Measurements from ENCODE around the gene CALHM2. TPM values are rescaled to one million over a fixed set of nuclear protein-coding genes. Genes with fewer than 3 reads are reported as not detected.

Gene CALHM2, protein sequence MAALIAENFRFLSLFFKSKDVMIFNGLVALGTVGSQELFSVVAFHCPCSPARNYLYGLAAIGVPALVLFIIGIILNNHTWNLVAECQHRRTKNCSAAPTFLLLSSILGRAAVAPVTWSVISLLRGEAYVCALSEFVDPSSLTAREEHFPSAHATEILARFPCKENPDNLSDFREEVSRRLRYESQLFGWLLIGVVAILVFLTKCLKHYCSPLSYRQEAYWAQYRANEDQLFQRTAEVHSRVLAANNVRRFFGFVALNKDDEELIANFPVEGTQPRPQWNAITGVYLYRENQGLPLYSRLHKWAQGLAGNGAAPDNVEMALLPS
- total RNA-seq = 12.4 TPM

GRCh38 chr10:103451831-103452505 is at the start of gene CALHM2:
Gene CALHM2 (minus strand): TSS chr10:103452370. CDS start chr10:103449941, 2,429 bp downstream.

DNA sequence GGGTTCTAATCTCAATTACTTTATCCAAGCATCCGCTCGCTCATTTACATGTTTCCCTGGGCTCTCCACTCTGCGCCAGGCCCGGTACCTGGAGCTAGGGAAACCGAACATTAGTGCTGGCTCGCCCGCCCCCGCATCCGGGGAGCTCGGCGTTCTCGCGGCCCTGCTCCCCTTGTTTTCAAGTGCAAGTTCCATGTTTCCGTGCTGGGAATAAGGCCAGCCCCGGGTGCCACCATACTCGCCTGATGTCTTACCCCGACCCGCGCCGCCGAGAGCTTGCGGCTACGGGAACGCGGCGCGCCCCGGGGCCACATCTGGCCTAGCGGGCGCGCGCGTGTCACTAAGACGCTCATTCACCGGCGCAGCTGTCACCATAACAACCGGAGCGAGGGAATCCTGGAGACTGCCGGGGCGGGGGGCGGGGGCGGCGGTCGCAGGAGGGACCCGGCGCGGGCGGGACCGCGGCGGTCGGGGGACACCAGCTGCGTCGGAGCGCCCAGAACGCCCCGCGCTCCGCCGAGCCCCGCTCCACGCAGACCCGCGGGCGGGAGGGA is 41.3 kb upstream of the CALHM2 start, which contains the start of gene NEURL1:
NEURL1 (plus strand) TSS at position 344 of the 554 bp plus-strand sequence. CDS start 683 bp downstream, outside the sequence.

GRCh38 chr10:103479135-103479534 is 27.0 kb upstream of the CALHM2 start, which contains the start of gene CALHM3:
Gene CALHM3 (minus strand): TSS chr10:103479240. CDS start chr10:103479032, 208 bp downstream.

GRCh38 chr10:103458720-103459119 is 6.5 kb upstream of the CALHM2 start, which contains the start of gene CALHM1:
Gene CALHM1 (minus strand): TSS chr10:103458900. CDS start chr10:103458751, 149 bp downstream.

Other genes with a start within 250 kb of the CALHM2 start
- gene RPEL1, start 206.5 kb downstream of the CALHM2 start, total RNA-seq = not detected
- 102 TPM for gene INA, start 175.2 kb downstream of the CALHM2 start, total RNA-seq
- 13.7 TPM for gene PCGF6, start 101.2 kb downstream of the CALHM2 start, total RNA-seq
- gene TAF5, start 84.4 kb downstream of the CALHM2 start, total RNA-seq = 12.9 TPM
- 84.4 TPM for gene ATP5MK, start 55.9 kb downstream of the CALHM2 start, total RNA-seq
- 33.3 TPM for gene PDCD11, start 55.7 kb downstream of the CALHM2 start, total RNA-seq
- not detected for gene CALHM1, start 6.5 kb upstream of the CALHM2 start, total RNA-seq
- not detected for gene CALHM3, start 26.9 kb upstream of the CALHM2 start, total RNA-seq
- gene NEURL1, start 41.3 kb upstream of the CALHM2 start, total RNA-seq = 16.8 TPM

Data from camera-type eye (tissue), 1 donor.